Measurements from ENCODE around the gene KLHL25. TPM values are rescaled to one million over a fixed set of nuclear protein-coding genes. Genes with fewer than 3 reads are reported as not detected.

Gene KLHL25
- total RNA-seq, 4 donors from 2014 or later, result 8.8 to 21.3 (median 11.8) TPM

GRCh38 chr15:85756411-85757072 is 38.2 kb downstream of the KLHL25 start:
- no peaks in the 10 kb centered on the region for H3K27me3 ChIP-seq
- H3K27ac ChIP-seq, result no peak overlapping the region
- no peak for ATAC-seq
- peaks cover 0 to 70% (median 18%) of the 10 kb centered on the region in 3 donors for H3K4me1 ChIP-seq
- peaks cover 0 to 31% of the 10 kb centered on the region in 2 donors for H3K36me3 ChIP-seq
- no peaks in the 10 kb centered on the region for H3K9me3 ChIP-seq
- WGBS, 2 donors (ENCODE audit: low coverage in 1 of 2), result 93 to 100% methylated on average over 1 to 3 of the region's 9 CpGs
- H3K4me3 ChIP-seq, result no peak overlapping the region
- no peak for TF ChIP-seq EP300 (IDR thresholded peaks at IDR 0.05)
- TF ChIP-seq POLR2A (IDR thresholded peaks at IDR 0.05), result no peak
- no peak for TF ChIP-seq POLR2AphosphoS5 (IDR thresholded peaks at IDR 0.05)
- no peak for TF ChIP-seq CTCF (IDR thresholded peaks at IDR 0.05)

- Histone ChIP-seq H3K27me3 (no peaks in the 10 kb centered on the region), H3K36me3 (peaks cover 0 to 31% of the 10 kb centered on the region in 2 donors), H3K27ac (no peak overlapping the region), H3K4me3 (no peak overlapping the region), H3K4me1 (peaks cover 0 to 70% (median 24%) of the 10 kb centered on the region in 3 donors), H3K9me3 (no peaks in the 10 kb centered on the region)
- TF ChIP-seq POLR2A (IDR thresholded peaks at IDR 0.05) (no peak), POLR2AphosphoS5 (IDR thresholded peaks at IDR 0.05) (no peak), CTCF (IDR thresholded peaks at IDR 0.05) (no peak), EP300 (IDR thresholded peaks at IDR 0.05) (no peak)
- WGBS, 2 donors (ENCODE audit: low coverage in 1 of 2), result no CpG with 5 or more reads among the region's 4 CpGs
- ATAC-seq, result no peak
These were observed 38.8 kb downstream of the KLHL25 start for GRCh38 chr15:85755942-85756341.

- 60 to 73% methylated on average over 1 to 3 of the region's 11 CpGs for WGBS, 2 donors (ENCODE audit: low coverage in 1 of 2)
- Histone ChIP-seq H3K27ac (peak overlapping the region in 1 of 4 donors; percentile 21), H3K36me3 (peaks cover 0 to 27% of the 10 kb centered on the region in 2 donors), H3K4me1 (peaks cover 0 to 70% (median 28%) of the 10 kb centered on the region in 3 donors), H3K4me3 (no peak overlapping the region), H3K9me3 (no peaks in the 10 kb centered on the region), H3K27me3 (no peaks in the 10 kb centered on the region)
- ATAC-seq, result no peak
- TF ChIP-seq POLR2A (IDR thresholded peaks at IDR 0.05), result no peak
- no peak for TF ChIP-seq POLR2AphosphoS5 (IDR thresholded peaks at IDR 0.05)
- TF ChIP-seq EP300 (IDR thresholded peaks at IDR 0.05), result no peak
- TF ChIP-seq CTCF (IDR thresholded peaks at IDR 0.05), result no peak
These were observed 39.3 kb downstream of the KLHL25 start for GRCh38 chr15:85755471-85755870.

- H3K4me1 ChIP-seq, result peaks cover 0 to 70% (median 29%) of the 10 kb centered on the region in 3 donors
These were observed 39.7 kb downstream of the KLHL25 start for GRCh38 chr15:85754989-85755388.

More at GRCh38 chr15:85754989-85755388, 39.7 kb downstream of the KLHL25 start:
- H3K27ac ChIP-seq, result peak overlapping the region in 1 of 4 donors; percentile 21
- no peak for TF ChIP-seq CTCF (IDR thresholded peaks at IDR 0.05)
- TF ChIP-seq POLR2AphosphoS5 (IDR thresholded peaks at IDR 0.05), result no peak
- TF ChIP-seq EP300 (IDR thresholded peaks at IDR 0.05), result no peak
- no peak for TF ChIP-seq POLR2A (IDR thresholded peaks at IDR 0.05)
- H3K36me3 ChIP-seq, result peaks cover 0 to 23% of the 10 kb centered on the region in 2 donors
- no peaks in the 10 kb centered on the region for H3K9me3 ChIP-seq
- 20% methylated on average over 1 of the region's 7 CpGs; no CpG with 5 or more reads in 1 of the 2 donors for WGBS, 2 donors (ENCODE audit: low coverage in 1 of 2)
- ATAC-seq, result no peak
- H3K27me3 ChIP-seq, result no peaks in the 10 kb centered on the region
- H3K4me3 ChIP-seq, result no peak overlapping the region
